Measurements from ENCODE around the gene TRIM24. TPM values are rescaled to one million over a fixed set of nuclear protein-coding genes. Genes with fewer than 3 reads are reported as not detected.

Gene TRIM24
- total RNA-seq, 2 experiments from 2014 or later, result 14.1 to 16.0 TPM

- ATAC-seq (ENCODE audit: poor library complexity) (no peak), DNase-seq (no peak)
- intact Hi-C loops (cut with DNase I, micrococcal nuclease), result no loop called here
- no peak overlapping the region for H3K4me3 Mint-ChIP-seq
- Histone ChIP-seq H3K9me3 (ENCODE audit: control insufficient read depth in 1 of 2, insufficient read depth in 1 of 2, low read length in 2 of 2) (peaks cover 0 to 13% of the 10 kb centered on the region in 2 experiments), H3K27ac (ENCODE audit: low read depth in 1 of 2, low read length in 2 of 2) (no peak overlapping the region), H3K36me3 (ENCODE audit: insufficient read depth, low read length) (peaks cover 60% of the 10 kb centered on the region), H3K4me3 (ENCODE audit: low read length) (no peak overlapping the region), H3K4me1 (ENCODE audit: insufficient read depth, low read length) (no peaks in the 10 kb centered on the region), H3K27me3 (ENCODE audit: control insufficient read depth in 1 of 2, insufficient read depth in 2 of 2, low read length in 2 of 2) (no peaks in the 10 kb centered on the region)
- peaks cover 9% of the 10 kb centered on the region for H3K9me3 Mint-ChIP-seq
- POLR2A ChIA-PET, result no interaction called here
- no peaks in the 10 kb centered on the region for H3K27me3 Mint-ChIP-seq
- H3K4me1 Mint-ChIP-seq (ENCODE audit: low read depth), result peaks cover 5% of the 10 kb centered on the region
- peaks cover 99% of the 10 kb centered on the region for H3K36me3 Mint-ChIP-seq (ENCODE audit: low read depth)
- CTCF ChIA-PET, result no interaction called here
- TF ChIP-seq CTCF (IDR thresholded peaks at IDR 0.05), result no peak
- H3K27ac Mint-ChIP-seq, result no peak overlapping the region
These were observed 59.2 kb downstream of the TRIM24 start for GRCh38 chr7:138519061-138519798.

GRCh38 chr7:138520742-138521141, 60.7 kb downstream of the TRIM24 start:
- Mint-ChIP-seq H3K36me3 (ENCODE audit: low read depth) (peaks cover 97% of the 10 kb centered on the region), H3K27me3 (no peaks in the 10 kb centered on the region), H3K4me1 (ENCODE audit: low read depth) (no peaks in the 10 kb centered on the region), H3K27ac (no peak overlapping the region), H3K9me3 (peaks cover 15% of the 10 kb centered on the region), H3K4me3 (no peak overlapping the region)
- Histone ChIP-seq H3K36me3 (ENCODE audit: insufficient read depth, low read length) (peaks cover 60% of the 10 kb centered on the region), H3K4me1 (ENCODE audit: insufficient read depth, low read length) (no peaks in the 10 kb centered on the region), H3K27me3 (ENCODE audit: control insufficient read depth in 1 of 2, insufficient read depth in 2 of 2, low read length in 2 of 2) (no peaks in the 10 kb centered on the region), H3K27ac (ENCODE audit: low read depth in 1 of 2, low read length in 2 of 2) (no peak overlapping the region), H3K9me3 (ENCODE audit: control insufficient read depth in 1 of 2, insufficient read depth in 1 of 2, low read length in 2 of 2) (peaks cover 11 to 12% of the 10 kb centered on the region in 2 experiments), H3K4me3 (ENCODE audit: low read length) (no peak overlapping the region)
- no peak for DNase-seq
- ATAC-seq (ENCODE audit: poor library complexity), result no peak
- no peak for TF ChIP-seq CTCF (IDR thresholded peaks at IDR 0.05)
- POLR2A ChIA-PET, result no interaction called here
- CTCF ChIA-PET, result interaction anchor here (0.6 kb wide), 2 partner anchors 93 to 285 kb away, joined by 3 to 4 read pairs; no protein-coding TSS in a partner anchor
- intact Hi-C loops (cut with DNase I, micrococcal nuclease), result no loop called here

GRCh38 chr7:138521837-138522461, 61.9 kb downstream of the TRIM24 start:
- TF ChIP-seq CTCF (IDR thresholded peaks at IDR 0.05), result no peak
- ATAC-seq (ENCODE audit: poor library complexity), result no peak
- peaks cover 14 to 23% of the 10 kb centered on the region in 2 experiments for H3K9me3 ChIP-seq (ENCODE audit: control insufficient read depth in 1 of 2, insufficient read depth in 1 of 2, low read length in 2 of 2)
- peaks cover 55% of the 10 kb centered on the region for H3K36me3 ChIP-seq (ENCODE audit: insufficient read depth, low read length)
- H3K27me3 Mint-ChIP-seq, result no peaks in the 10 kb centered on the region
- ChIA-PET POLR2A (no interaction called here), CTCF (no interaction called here)
- H3K4me1 Mint-ChIP-seq (ENCODE audit: low read depth), result no peaks in the 10 kb centered on the region
- H3K4me3 ChIP-seq (ENCODE audit: low read length), result no peak overlapping the region
- H3K4me1 ChIP-seq (ENCODE audit: insufficient read depth, low read length), result no peaks in the 10 kb centered on the region
- peaks cover 97% of the 10 kb centered on the region for H3K36me3 Mint-ChIP-seq (ENCODE audit: low read depth)
- no peak overlapping the region for H3K27ac ChIP-seq (ENCODE audit: low read depth in 1 of 2, low read length in 2 of 2)
- intact Hi-C loops (cut with DNase I, micrococcal nuclease), result no loop called here
- peaks cover 17% of the 10 kb centered on the region for H3K9me3 Mint-ChIP-seq
- H3K27me3 ChIP-seq (ENCODE audit: control insufficient read depth in 1 of 2, insufficient read depth in 2 of 2, low read length in 2 of 2), result no peaks in the 10 kb centered on the region
- no peak overlapping the region for H3K4me3 Mint-ChIP-seq
- no peak for DNase-seq
- H3K27ac Mint-ChIP-seq, result no peak overlapping the region
